Muscle of leg (tissue), 11 donors: ENCODE data around the gene ANKRD11. TPM values are rescaled to one million over a fixed set of nuclear protein-coding genes. Genes with fewer than 3 reads are reported as not detected.

ENCODE experiments used
- DNase-seq: peaks from one replicate; pipeline ENCODE4 v3.0.0; 2013
- H3K27ac ChIP-seq: one replicate; pipeline ENCODE4 v1.5.1; 2013; ENCODE audit warnings: mild to moderate bottlenecking, low read length, control low read depth
- H3K27me3 ChIP-seq: one replicate; pipeline ENCODE4 v1.6.1; 2013; ENCODE audit warnings: low read length; ENCODE audit not compliant: control insufficient read depth, insufficient read depth
- H3K36me3 ChIP-seq: one replicate; pipeline ENCODE4 v1.6.1; 2013; ENCODE audit warnings: low read length; ENCODE audit not compliant: control insufficient read depth, insufficient read depth
- H3K4me1 ChIP-seq: one replicate; pipeline ENCODE4 v1.6.1; 2013; ENCODE audit warnings: low read length; ENCODE audit not compliant: control insufficient read depth, insufficient read depth
- H3K4me3 ChIP-seq: one replicate; pipeline ENCODE4 v1.5.1; 2013; ENCODE audit warnings: low read length, control low read depth
- H3K9me3 ChIP-seq: replicated peaks from 2 replicates; pipeline ENCODE4 v1.6.1; 2013; ENCODE audit warnings: low read depth, low read length; ENCODE audit not compliant: control insufficient read depth
- WGBS: methylation state at CpG from one replicate; pipeline ENCODE4 v1.1.5; 2013; ENCODE audit warnings: missing lambda C conversion rate; ENCODE audit not compliant: insufficient coverage; 5-methylcytosine and 5-hydroxymethylcytosine counted together
- polyA plus RNA-seq, 8 donors: library from polyadenylated mRNA; unstranded; fragments of 120-200 nt; gene quantifications; one replicate each; pipeline versions ENCODE4 v1.2.1 to v1.2.3, GENCODE V29; 2013; ENCODE audit warnings: inconsistent platforms in 1 of 8, low replicate concordance in 1 of 8; ENCODE audit not compliant: insufficient read length in 8 of 8, insufficient read depth in 1 of 8
- total RNA-seq: library from RNA; stranded (reverse); fragments of 120-200 nt; gene quantifications from one replicate; pipeline ENCODE4 v1.2.4, GENCODE V29; 2013

ANKRD11 gene
- total and polyA plus RNA-seq, 9 donors = 34.0 to 79.8 (median 63.6) TPM

DNA sequence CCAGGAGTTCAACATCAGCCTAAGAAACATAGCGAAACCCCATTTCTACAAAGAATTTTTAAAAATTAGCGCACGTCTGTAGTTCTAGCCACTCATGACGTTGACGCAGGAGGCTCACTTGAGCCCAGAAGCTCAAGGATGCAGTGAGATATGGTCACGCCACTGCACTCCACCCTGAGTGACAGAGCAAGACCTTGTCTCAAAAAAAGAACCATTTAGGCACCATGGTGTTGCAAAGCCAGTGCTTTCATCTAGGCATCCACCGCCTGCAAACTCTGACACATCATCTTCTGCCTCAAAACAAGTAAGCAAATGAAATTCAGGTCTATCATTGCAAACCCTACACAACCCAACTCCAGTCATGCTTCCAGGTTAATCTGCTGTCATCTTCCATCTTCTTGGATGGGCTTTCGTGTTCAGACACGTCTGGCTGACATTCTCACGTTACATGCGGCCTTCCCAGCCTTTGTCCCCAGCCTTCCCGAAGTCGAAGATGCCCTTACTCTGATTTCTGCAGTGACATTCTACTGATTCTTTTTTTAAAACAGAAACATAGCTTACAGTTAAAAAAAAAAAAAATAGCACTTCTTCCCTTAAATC lies 8.9 kb downstream of the ANKRD11 start:
- WGBS = 74% methylated on average over 13 of the region's 13 CpGs

DNA sequence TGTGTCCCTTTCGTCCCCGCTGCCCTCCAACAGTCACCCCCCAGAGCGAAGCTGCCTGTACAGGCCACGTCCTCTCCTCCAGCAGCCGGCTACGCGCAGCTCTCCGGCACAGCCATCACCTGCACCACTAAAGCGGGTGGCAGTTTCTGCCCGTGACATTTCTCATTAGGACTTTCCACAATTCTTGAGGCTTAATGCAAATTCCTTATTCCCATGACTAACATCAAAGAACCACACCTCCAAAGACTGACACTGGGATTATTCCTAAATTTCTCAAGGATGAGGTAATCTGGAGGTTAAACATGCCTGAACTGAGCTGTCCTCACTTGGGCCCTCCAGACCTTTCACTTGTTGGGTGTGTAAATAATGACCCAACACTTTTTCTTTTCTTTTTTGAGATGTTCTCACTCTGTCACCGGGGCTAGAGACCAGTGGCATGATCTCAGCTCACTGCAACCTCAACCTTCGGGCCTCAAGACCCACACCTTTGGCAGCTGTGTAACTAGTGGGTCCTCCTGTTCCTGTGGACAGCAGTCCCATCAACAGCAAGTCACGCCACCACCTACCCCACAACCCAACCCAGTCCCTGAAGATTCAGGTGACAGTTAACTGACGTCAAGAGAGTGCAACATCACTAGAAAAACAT lies 11.7 kb downstream of the ANKRD11 start:
- H3K4me1 ChIP-seq = peaks cover 40% of the 10 kb centered on the region
- H3K27me3 ChIP-seq = no peaks in the 10 kb centered on the region
- H3K9me3 ChIP-seq = no peaks in the 10 kb centered on the region
- H3K27ac ChIP-seq = no peak overlapping the region
- WGBS = 76% methylated on average over 5 of the region's 14 CpGs
- DNase-seq = no peak
- H3K36me3 ChIP-seq = peaks cover 2% of the 10 kb centered on the region
- H3K4me3 ChIP-seq = no peak overlapping the region

More for the DNA sequence above, 8.9 kb downstream of the ANKRD11 start:
- Histone ChIP-seq H3K4me1 (peaks cover 47% of the 10 kb centered on the region), H3K27me3 (no peaks in the 10 kb centered on the region), H3K27ac (no peak overlapping the region), H3K36me3 (no peaks in the 10 kb centered on the region), H3K4me3 (no peak overlapping the region), H3K9me3 (no peaks in the 10 kb centered on the region)
- DNase-seq = no peak

DNA sequence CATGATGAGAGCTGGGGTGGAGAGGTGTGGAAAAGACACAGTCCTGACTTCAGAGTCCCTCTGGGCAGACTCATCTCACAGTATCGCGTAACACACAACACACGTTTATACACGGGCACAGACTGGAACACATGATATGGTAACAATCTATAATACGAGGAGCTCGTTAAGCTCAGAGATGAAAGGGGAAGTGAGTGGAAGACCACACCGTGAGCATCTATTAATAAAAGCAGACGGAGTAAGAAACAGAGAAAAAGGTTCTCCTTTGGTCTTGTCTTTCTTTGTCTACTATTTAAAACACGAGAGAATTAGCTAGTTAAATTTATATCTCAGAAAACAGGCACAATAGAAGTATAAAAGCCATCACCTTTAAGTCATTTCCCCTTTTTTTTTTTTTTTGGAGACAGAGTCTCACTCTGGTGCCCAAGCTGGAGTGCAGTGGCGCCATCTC lies 13.5 kb downstream of the ANKRD11 start:
- 77% methylated on average over 4 of the region's 10 CpGs for WGBS
- H3K9me3 ChIP-seq = no peaks in the 10 kb centered on the region
- H3K4me1 ChIP-seq = peaks cover 31% of the 10 kb centered on the region
- no peak overlapping the region for H3K27ac ChIP-seq
- no peak overlapping the region for H3K4me3 ChIP-seq
- H3K27me3 ChIP-seq = no peaks in the 10 kb centered on the region
- peaks cover 2% of the 10 kb centered on the region for H3K36me3 ChIP-seq
- DNase-seq = no peak

DNA sequence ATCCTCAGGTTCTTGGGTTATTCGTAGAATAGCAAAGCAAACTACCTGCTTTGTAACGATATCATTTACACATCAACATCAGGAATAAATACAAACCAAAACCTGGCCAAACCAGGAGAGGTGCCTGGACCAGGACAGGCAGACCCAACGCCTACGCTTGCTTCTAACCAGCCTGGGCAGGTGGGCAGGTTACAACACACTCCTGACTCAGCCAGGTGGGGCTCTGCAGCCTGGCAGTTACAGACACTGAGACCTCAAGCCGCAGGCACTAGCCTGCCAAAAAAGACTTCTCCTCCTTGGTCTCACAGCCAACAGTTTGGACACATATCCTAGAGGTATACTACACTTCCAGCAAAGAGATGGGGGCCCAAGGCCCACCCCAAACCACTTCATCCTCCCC lies 14.0 kb downstream of the ANKRD11 start:
- DNase-seq = no peak
- no peaks in the 10 kb centered on the region for H3K27me3 ChIP-seq
- H3K4me1 ChIP-seq = peaks cover 27% of the 10 kb centered on the region
- H3K27ac ChIP-seq = no peak overlapping the region
- H3K36me3 ChIP-seq = peaks cover 2% of the 10 kb centered on the region
- no peaks in the 10 kb centered on the region for H3K9me3 ChIP-seq
- 90% methylated on average over 5 of the region's 5 CpGs for WGBS
- no peak overlapping the region for H3K4me3 ChIP-seq

DNA sequence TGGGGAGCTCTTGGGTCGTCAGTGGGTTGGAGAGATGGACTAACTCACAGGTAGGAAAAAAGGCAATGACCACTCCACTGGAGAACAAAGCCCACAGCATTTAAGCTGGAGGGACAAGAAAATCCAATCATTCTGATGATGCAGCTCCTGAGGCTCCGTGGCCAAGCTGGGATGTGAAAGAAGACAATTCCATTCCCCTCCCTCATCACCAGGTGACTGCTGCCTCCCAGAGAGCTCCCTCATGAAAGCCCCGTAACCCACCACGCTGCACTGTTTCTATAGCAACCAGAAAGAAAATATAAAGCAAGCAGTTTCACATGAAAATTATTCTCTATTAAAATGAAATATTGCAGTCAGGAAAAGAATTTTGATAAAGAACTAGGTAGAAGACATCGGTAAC lies 15.2 kb downstream of the ANKRD11 start:
- Histone ChIP-seq H3K9me3 (no peaks in the 10 kb centered on the region), H3K4me1 (peaks cover 30% of the 10 kb centered on the region), H3K36me3 (peaks cover 2% of the 10 kb centered on the region), H3K27ac (no peak overlapping the region), H3K27me3 (no peaks in the 10 kb centered on the region), H3K4me3 (no peak overlapping the region)
- no peak for DNase-seq
- WGBS = no CpG with 5 or more reads among the region's 5 CpGs

DNA sequence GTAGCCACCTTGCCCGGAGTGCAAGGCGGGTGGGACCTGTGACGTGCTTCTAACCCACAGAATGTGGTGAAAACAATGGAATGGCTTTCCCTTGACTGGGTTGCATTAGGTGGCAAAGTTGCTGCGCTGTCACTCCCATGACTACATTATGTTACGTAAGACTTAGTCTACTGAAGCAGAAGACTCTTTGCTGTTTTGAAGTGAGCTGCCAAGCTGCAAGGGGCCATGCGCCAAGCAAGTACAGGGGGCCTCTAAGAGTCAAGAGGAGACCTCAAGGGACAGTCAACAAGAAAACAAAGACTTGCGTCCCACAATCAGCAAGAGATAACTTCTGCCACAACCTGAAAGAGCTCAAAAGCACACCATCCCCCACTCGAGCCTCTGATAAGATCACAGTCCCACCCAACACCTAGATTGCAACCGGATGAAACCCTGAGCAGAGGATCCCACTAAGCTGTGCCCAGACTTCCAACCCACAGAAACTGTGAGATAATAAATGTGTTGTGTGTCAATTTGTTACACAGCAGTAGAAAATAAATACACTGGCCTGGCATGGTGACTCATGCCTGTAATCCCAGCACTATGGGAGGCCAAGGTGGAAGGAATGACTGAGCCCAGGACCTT lies 16.5 kb downstream of the ANKRD11 start:
- DNase-seq = no peak
- Histone ChIP-seq H3K27me3 (no peaks in the 10 kb centered on the region), H3K4me3 (no peak overlapping the region), H3K27ac (no peak overlapping the region), H3K4me1 (peaks cover 30% of the 10 kb centered on the region), H3K9me3 (no peaks in the 10 kb centered on the region), H3K36me3 (peaks cover 2% of the 10 kb centered on the region)
- 85% methylated on average over 6 of the region's 9 CpGs for WGBS

DNA sequence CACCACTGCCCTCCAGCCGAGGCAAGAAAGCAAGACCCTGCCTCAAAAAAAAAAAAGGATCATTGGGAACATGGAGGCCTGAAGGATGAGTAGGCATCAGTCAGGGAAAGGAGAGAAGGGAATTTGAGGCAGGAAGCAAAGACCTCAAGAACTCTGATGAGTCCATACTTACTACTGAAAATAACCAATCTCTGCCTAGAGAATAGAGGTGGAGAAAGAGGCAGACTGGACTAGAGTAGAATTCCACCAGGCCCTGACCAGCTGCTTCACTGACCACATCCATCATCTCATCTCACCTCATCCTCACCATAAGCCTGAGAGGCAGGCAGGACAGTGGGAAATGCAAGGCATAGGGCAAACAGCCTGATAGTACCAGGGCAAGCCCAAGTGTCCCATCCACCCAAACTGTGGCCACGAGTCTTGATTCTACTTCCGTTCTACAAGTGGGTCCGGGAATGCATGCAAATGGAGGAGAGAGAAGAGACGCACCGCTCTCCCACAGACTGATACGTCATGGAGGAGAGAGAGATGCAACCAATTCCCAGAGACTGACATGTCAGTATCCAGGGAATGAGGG lies 17.1 kb downstream of the ANKRD11 start:
- H3K4me3 ChIP-seq = no peak overlapping the region
- 75% methylated on average over 2 of the region's 7 CpGs for WGBS
- no peak for DNase-seq
- H3K36me3 ChIP-seq = peaks cover 2% of the 10 kb centered on the region
- H3K4me1 ChIP-seq = peaks cover 23% of the 10 kb centered on the region
- H3K27me3 ChIP-seq = no peaks in the 10 kb centered on the region
- H3K9me3 ChIP-seq = no peaks in the 10 kb centered on the region
- H3K27ac ChIP-seq = no peak overlapping the region

DNA sequence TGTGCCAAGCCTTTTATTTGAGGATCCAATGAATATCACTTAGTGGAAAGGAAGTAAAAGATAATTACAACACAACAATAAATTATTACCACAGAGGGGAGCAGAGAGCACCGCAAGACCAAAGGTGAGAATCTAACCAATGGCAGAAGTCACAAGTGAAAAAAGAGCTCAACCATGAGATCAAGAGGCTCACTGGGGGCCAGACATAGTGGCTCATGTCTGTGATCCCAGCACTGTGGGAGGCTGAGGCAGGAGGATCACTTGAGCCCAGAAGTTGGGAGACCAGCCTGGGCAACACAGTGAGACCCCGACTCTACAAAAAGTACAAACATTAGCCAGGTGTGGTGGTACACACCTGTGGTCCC lies 17.7 kb downstream of the ANKRD11 start:
- H3K9me3 ChIP-seq = no peaks in the 10 kb centered on the region
- DNase-seq = no peak
- H3K27me3 ChIP-seq = no peaks in the 10 kb centered on the region
- peaks cover 2% of the 10 kb centered on the region for H3K36me3 ChIP-seq
- no peak overlapping the region for H3K27ac ChIP-seq
- H3K4me1 ChIP-seq = peaks cover 20% of the 10 kb centered on the region
- 86% methylated on average over 2 of the region's 2 CpGs for WGBS
- no peak overlapping the region for H3K4me3 ChIP-seq

DNA sequence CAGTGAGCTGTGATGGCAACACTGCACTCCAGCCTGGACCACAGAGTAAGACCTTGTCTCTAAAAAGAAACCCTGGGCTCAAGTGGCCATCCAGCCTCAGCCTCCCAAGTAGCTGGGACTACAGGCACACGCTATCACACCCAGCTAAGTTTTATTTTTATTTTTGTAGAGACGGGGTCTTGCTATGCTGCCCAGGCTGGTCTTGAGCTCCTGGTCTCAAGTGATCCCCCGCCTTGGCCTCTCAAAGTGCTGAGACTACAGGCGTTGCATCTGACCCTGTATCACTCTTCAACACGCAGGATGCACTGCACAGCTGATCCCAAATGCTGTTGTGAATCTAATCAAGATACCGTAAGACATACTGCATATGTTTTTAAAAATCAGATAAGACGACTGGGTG lies 23.0 kb downstream of the ANKRD11 start:
- Histone ChIP-seq H3K36me3 (no peaks in the 10 kb centered on the region), H3K27me3 (no peaks in the 10 kb centered on the region), H3K4me1 (peaks cover 13% of the 10 kb centered on the region), H3K4me3 (no peak overlapping the region), H3K27ac (no peak overlapping the region), H3K9me3 (no peaks in the 10 kb centered on the region)
- WGBS = 100% methylated on average over 3 of the region's 7 CpGs
- no peak for DNase-seq

DNA sequence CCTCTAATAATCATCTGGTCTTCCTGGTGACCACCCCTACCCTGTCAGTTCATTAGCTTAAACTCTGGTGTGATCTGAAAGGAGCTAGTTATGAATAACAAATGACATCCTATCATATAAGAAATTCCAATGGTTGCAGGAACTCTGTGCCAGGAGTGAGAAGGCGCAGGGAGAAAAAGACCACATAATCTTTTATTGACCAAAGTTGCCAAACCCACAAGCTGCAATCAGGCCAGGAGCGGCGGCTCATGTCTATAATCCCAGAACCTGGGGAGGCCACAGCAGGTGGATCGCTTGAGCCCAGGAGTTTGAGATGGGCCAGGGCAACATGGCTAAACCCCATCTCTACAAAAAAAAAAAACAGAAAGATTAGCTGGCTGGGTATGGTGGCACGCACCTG lies 23.4 kb downstream of the ANKRD11 start:
- H3K27ac ChIP-seq = no peak overlapping the region

More for the DNA sequence above, 23.4 kb downstream of the ANKRD11 start:
- no peak for DNase-seq
- WGBS = 79% methylated on average over 2 of the region's 5 CpGs
- Histone ChIP-seq H3K4me1 (peaks cover 13% of the 10 kb centered on the region), H3K36me3 (no peaks in the 10 kb centered on the region), H3K4me3 (no peak overlapping the region), H3K27me3 (no peaks in the 10 kb centered on the region), H3K9me3 (no peaks in the 10 kb centered on the region)
